ENCODE results near the gene PGAP3. TPM values are rescaled to one million over a fixed set of nuclear protein-coding genes. Genes with fewer than 3 reads are reported as not detected.

Gene PGAP3
- total and polyA plus RNA-seq, 7 donors, result 1.4 to 7.9 (median 4.5) TPM

DNA sequence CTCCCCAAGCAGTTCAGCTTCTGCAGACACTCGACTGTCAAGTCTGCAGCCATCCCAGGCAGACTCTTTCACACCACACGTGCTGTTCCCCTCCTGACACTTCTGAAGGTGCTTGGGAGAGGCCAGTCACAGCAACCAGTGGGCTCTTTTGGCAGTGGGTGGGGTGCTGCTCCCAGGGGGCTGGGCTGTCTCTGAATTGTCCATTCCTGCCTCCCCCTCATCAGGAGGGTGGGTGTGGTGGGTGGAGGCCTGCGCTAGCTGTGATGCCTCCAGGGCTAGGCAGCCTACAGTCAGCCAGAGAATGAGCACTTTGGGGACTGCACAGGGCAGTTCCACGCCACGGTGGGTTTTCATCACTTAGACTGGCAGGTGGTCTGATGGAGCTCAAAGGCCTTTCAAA lies 40.6 kb downstream of the PGAP3 start:
- intact Hi-C loops (cut with DNase I), result no loop called here
- Histone ChIP-seq H3K4me1 (peaks cover 10% of the 10 kb centered on the region), H3K9me3 (no peaks in the 10 kb centered on the region), H3K36me3 (ENCODE audit: insufficient read depth in 1 of 2, low read depth in 1 of 2) (no peaks in the 10 kb centered on the region), H3K27ac (no peak overlapping the region), H3K27me3 (ENCODE audit: insufficient read depth in 3 of 3, low read length in 2 of 3) (no peaks in the 10 kb centered on the region), H3K4me3 (no peak overlapping the region)
- DNase-seq (no peak), ATAC-seq (no peak)
- TF ChIP-seq, protein P1, sequence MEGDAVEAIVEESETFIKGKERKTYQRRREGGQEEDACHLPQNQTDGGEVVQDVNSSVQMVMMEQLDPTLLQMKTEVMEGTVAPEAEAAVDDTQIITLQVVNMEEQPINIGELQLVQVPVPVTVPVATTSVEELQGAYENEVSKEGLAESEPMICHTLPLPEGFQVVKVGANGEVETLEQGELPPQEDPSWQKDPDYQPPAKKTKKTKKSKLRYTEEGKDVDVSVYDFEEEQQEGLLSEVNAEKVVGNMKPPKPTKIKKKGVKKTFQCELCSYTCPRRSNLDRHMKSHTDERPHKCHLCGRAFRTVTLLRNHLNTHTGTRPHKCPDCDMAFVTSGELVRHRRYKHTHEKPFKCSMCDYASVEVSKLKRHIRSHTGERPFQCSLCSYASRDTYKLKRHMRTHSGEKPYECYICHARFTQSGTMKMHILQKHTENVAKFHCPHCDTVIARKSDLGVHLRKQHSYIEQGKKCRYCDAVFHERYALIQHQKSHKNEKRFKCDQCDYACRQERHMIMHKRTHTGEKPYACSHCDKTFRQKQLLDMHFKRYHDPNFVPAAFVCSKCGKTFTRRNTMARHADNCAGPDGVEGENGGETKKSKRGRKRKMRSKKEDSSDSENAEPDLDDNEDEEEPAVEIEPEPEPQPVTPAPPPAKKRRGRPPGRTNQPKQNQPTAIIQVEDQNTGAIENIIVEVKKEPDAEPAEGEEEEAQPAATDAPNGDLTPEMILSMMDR (IDR thresholded peaks at IDR 0.05), result no peak
- WGBS, 3 donors, result 73 to 80% (median 75%) methylated on average over 5 of the region's 5 CpGs

DNA sequence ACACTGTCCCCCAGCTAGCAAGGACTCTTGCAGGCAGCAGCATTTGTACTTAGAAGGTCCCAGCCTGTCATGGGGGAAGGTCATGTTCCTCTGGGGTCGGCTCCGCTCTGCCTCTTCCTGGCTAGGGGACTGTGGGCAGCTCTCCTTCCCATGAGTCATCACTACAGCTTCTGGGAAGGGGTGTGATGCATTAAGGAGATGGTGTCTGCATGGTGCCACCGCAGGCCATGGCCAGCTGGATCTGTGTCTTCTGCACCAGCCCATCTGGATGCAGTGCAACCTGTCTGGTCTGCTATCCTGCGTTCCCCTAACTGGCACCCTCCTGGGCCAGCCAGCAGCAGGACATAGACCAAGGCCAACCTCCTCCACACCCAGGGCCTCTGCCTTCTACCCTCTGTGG lies 44.6 kb downstream of the PGAP3 start:
- ATAC-seq (peak; percentile 46 to 79 (median 70)), DNase-seq (no peak)
- Histone ChIP-seq H3K27me3 (ENCODE audit: insufficient read depth in 3 of 3, low read length in 2 of 3) (no peaks in the 10 kb centered on the region), H3K9me3 (no peaks in the 10 kb centered on the region), H3K36me3 (ENCODE audit: insufficient read depth in 1 of 2, low read depth in 1 of 2) (no peaks in the 10 kb centered on the region), H3K4me3 (no peak overlapping the region), H3K27ac (no peak overlapping the region), H3K4me1 (peaks cover 40% of the 10 kb centered on the region)
- intact Hi-C loops (cut with DNase I), result no loop called here
- WGBS, 3 donors, result 58 to 72% (median 62%) methylated on average over 4 of the region's 4 CpGs
- TF ChIP-seq, protein P1 (IDR thresholded peaks at IDR 0.05), result no peak

DNA sequence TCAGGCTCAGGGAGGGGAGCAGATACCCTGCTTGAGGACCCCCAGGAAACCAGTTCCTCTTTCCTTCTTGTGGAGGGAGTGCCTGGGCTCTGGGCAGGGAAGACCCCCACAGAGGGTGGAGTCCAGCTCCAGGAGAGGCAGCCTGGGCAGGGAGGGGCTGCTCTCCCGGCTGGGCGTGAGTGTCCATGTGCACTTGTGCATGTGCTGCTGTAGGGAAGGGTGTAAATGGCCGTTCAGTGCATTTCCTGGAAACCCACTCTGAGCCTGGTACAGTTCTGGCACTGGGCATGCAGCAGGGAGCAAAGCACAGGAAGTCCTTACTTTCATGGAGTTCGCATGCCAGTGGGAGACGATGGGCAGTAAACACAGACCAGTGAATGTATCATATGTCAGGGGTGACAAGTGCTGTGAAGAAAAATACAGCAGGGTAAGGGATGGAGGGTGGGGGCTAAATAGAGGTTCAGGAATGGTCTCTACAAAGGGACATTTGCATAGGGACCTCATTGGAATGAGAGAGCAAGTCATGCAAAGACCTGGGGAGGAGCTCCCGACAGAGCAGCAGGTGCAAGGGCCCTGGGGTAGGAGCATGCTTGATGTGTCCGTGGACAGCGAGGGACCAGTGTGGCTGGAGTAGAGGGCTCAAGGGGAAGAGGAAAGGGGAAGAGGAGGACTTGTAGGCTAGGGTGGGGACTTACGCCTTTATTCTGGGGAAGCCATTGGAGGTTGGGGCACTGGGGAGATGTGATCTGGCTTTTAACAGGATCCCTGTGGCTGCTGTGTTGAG lies 45.4 kb downstream of the PGAP3 start:
- H3K27ac ChIP-seq, result no peak overlapping the region
- no peaks in the 10 kb centered on the region for H3K9me3 ChIP-seq
- peaks cover 46% of the 10 kb centered on the region for H3K4me1 ChIP-seq
- no peak overlapping the region for H3K4me3 ChIP-seq
- ATAC-seq (peak in 1 of 4 donors; percentile 17), DNase-seq (no peak)
- H3K36me3 ChIP-seq (ENCODE audit: insufficient read depth in 1 of 2, low read depth in 1 of 2), result no peaks in the 10 kb centered on the region
- H3K27me3 ChIP-seq (ENCODE audit: insufficient read depth in 3 of 3, low read length in 2 of 3), result no peaks in the 10 kb centered on the region
- TF ChIP-seq, protein P1 (IDR thresholded peaks at IDR 0.05), result no peak
- intact Hi-C loops (cut with DNase I), result no loop called here
- 71 to 83% (median 71%) methylated on average over 9 of the region's 9 CpGs for WGBS, 3 donors

DNA sequence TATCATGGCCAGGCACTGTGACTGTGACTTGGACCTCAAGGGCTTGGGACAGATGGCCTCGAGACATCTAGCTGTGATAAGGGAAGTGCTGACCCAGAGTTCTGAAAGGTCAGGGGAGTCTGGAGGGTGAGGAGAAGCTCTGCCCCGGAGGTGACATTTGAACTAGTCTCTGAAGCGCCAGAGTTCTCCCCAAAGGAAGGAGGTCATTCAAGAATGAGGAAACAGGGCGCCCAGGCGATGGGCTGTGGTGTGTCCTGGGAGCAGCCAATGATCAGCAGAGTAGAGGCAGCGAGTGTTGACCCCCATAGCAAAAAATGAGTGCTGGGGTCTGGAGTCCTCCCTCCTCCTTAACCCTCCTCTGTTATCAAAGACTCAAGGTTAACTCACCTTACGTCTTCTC lies 46.0 kb downstream of the PGAP3 start:
- Histone ChIP-seq H3K4me1 (peaks cover 46% of the 10 kb centered on the region), H3K27ac (no peak overlapping the region), H3K36me3 (ENCODE audit: insufficient read depth in 1 of 2, low read depth in 1 of 2) (no peaks in the 10 kb centered on the region), H3K9me3 (no peaks in the 10 kb centered on the region), H3K4me3 (no peak overlapping the region), H3K27me3 (ENCODE audit: insufficient read depth in 3 of 3, low read length in 2 of 3) (no peaks in the 10 kb centered on the region)
- TF ChIP-seq, protein P1 (IDR thresholded peaks at IDR 0.05), result no peak
- intact Hi-C loops (cut with DNase I), result no loop called here
- DNase-seq (no peak), ATAC-seq (no peak)
- WGBS, 3 donors, result 71 to 76% (median 73%) methylated on average over 7 of the region's 7 CpGs

DNA sequence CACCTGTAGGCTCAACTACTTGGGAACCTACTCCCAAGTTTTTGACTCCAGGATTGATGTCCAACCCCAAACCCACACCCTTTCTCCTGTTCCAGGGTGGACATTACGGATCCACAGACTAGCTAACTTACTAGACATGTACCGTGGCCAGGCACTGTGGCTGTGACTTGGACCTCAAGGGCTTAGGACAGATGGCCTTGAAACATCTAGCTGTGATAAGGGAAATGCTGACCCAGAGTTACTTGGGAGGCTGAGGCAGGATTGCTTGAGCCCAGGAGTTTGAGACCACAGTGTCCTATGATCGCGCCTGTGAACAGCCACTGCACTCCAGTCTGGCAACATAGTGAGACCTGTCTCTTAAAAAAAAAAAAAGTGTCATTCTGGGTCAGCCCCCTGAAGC lies 46.8 kb downstream of the PGAP3 start:
- no peak overlapping the region for H3K27ac ChIP-seq
- no peak for DNase-seq
- peaks cover 50% of the 10 kb centered on the region for H3K4me1 ChIP-seq
- H3K4me3 ChIP-seq, result no peak overlapping the region
- TF ChIP-seq, protein P1 (IDR thresholded peaks at IDR 0.05), result no peak
- no peaks in the 10 kb centered on the region for H3K36me3 ChIP-seq (ENCODE audit: insufficient read depth in 1 of 2, low read depth in 1 of 2)
- H3K27me3 ChIP-seq (ENCODE audit: insufficient read depth in 3 of 3, low read length in 2 of 3), result no peaks in the 10 kb centered on the region
- intact Hi-C loops (cut with DNase I), result no loop called here
- ATAC-seq, result no peak
- H3K9me3 ChIP-seq, result no peaks in the 10 kb centered on the region
- WGBS, 3 donors, result 89 to 96% (median 93%) methylated on average over 4 of the region's 4 CpGs

Measured in psoas muscle (tissue), 8 donors.